B cell (primary cell): ENCODE measurements around the gene TBC1D3B.

Experiments used
- EZH2 ChIP-seq: IDR thresholded peaks from 2 replicates; pipeline ENCODE4 v1.6.1; 2012; ENCODE audit warnings: borderline replicate concordance, low read depth, mild to moderate bottlenecking, moderate library complexity, low read length; ENCODE audit not compliant: insufficient read depth, poor library complexity, severe bottlenecking
- TF ChIP-seq, protein P1 (sequence below): fragments of 200-600 bp; IDR thresholded peaks from one replicate; pipeline ENCODE4 v1.8.0; 2022; ENCODE audit warnings: antibody characterized with exemption, mild to moderate bottlenecking

GRCh38 chr17:36185416-36185815 lies 9.0 kb upstream of the TBC1D3B start:
- TF ChIP-seq, protein P1, sequence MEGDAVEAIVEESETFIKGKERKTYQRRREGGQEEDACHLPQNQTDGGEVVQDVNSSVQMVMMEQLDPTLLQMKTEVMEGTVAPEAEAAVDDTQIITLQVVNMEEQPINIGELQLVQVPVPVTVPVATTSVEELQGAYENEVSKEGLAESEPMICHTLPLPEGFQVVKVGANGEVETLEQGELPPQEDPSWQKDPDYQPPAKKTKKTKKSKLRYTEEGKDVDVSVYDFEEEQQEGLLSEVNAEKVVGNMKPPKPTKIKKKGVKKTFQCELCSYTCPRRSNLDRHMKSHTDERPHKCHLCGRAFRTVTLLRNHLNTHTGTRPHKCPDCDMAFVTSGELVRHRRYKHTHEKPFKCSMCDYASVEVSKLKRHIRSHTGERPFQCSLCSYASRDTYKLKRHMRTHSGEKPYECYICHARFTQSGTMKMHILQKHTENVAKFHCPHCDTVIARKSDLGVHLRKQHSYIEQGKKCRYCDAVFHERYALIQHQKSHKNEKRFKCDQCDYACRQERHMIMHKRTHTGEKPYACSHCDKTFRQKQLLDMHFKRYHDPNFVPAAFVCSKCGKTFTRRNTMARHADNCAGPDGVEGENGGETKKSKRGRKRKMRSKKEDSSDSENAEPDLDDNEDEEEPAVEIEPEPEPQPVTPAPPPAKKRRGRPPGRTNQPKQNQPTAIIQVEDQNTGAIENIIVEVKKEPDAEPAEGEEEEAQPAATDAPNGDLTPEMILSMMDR, result no peak
- no peak for TF ChIP-seq EZH2
